ENCODE measurements around the gene VDAC1. TPM values are rescaled to one million over a fixed set of nuclear protein-coding genes. Genes with fewer than 3 reads are reported as not detected.

Gene VDAC1
- total RNA-seq, 1 donor from 2014 or later, result 119 TPM

DNA sequence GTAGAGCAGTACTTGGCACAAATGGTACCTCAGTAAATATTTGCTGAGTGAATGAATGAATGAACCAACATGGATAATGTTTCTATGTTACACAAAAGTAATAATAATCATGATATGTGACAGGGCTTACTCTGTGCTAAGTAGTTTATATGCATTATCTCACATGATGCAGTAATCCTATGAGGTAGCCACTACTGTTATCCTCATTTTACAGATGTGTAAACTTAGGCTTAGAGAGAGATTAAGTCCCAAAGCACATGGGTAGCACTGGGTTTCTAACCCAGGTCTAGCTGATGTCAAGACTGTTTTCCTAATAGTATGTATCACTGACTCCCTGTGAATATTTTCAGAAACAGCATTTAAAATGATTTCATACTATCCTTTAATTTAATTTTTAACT, 44.1 kb upstream of the VDAC1 start:
- Mint-ChIP-seq H3K27me3 (ENCODE audit: unreplicated experiment) (peaks cover 10% of the 10 kb centered on the region), H3K4me3 (ENCODE audit: unreplicated experiment) (no peak overlapping the region), H3K9me3 (ENCODE audit: unreplicated experiment) (no peaks in the 10 kb centered on the region), H3K27ac (ENCODE audit: unreplicated experiment) (no peak overlapping the region), H3K36me3 (ENCODE audit: unreplicated experiment) (no peaks in the 10 kb centered on the region), H3K4me1 (ENCODE audit: unreplicated experiment) (no peaks in the 10 kb centered on the region)
- no peak for DNase-seq (ENCODE audit: extremely low spot score, unreplicated experiment)
- TF ChIP-seq, protein P1, sequence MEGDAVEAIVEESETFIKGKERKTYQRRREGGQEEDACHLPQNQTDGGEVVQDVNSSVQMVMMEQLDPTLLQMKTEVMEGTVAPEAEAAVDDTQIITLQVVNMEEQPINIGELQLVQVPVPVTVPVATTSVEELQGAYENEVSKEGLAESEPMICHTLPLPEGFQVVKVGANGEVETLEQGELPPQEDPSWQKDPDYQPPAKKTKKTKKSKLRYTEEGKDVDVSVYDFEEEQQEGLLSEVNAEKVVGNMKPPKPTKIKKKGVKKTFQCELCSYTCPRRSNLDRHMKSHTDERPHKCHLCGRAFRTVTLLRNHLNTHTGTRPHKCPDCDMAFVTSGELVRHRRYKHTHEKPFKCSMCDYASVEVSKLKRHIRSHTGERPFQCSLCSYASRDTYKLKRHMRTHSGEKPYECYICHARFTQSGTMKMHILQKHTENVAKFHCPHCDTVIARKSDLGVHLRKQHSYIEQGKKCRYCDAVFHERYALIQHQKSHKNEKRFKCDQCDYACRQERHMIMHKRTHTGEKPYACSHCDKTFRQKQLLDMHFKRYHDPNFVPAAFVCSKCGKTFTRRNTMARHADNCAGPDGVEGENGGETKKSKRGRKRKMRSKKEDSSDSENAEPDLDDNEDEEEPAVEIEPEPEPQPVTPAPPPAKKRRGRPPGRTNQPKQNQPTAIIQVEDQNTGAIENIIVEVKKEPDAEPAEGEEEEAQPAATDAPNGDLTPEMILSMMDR (IDR thresholded peaks at IDR 0.05), result no peak

DNA sequence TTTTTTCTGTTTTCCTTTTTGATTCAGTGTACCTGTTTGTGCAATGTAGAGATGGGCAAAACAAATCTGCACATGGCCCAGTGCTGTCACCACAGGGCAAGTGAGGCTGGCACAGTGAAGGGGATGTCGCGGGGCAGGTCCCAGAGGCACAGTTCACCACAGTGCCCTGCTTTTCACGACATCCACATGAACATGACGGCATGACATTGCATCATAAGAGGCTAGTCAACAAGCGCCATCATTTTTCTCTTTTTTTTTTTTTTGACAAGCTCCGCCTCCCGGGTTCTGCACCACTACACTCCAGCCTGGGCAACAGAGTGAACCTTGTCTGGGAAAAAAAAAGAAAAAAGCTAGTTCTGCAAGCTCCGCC, 42.9 kb upstream of the VDAC1 start:
- TF ChIP-seq, protein P1 (IDR thresholded peaks at IDR 0.05), result no peak
- no peak overlapping the region for H3K4me3 Mint-ChIP-seq (ENCODE audit: unreplicated experiment)
- no peak overlapping the region for H3K27ac Mint-ChIP-seq (ENCODE audit: unreplicated experiment)
- H3K9me3 Mint-ChIP-seq (ENCODE audit: unreplicated experiment), result no peaks in the 10 kb centered on the region
- peaks cover 10% of the 10 kb centered on the region for H3K27me3 Mint-ChIP-seq (ENCODE audit: unreplicated experiment)
- H3K4me1 Mint-ChIP-seq (ENCODE audit: unreplicated experiment), result no peaks in the 10 kb centered on the region
- DNase-seq (ENCODE audit: extremely low spot score, unreplicated experiment), result no peak
- H3K36me3 Mint-ChIP-seq (ENCODE audit: unreplicated experiment), result no peaks in the 10 kb centered on the region

DNA sequence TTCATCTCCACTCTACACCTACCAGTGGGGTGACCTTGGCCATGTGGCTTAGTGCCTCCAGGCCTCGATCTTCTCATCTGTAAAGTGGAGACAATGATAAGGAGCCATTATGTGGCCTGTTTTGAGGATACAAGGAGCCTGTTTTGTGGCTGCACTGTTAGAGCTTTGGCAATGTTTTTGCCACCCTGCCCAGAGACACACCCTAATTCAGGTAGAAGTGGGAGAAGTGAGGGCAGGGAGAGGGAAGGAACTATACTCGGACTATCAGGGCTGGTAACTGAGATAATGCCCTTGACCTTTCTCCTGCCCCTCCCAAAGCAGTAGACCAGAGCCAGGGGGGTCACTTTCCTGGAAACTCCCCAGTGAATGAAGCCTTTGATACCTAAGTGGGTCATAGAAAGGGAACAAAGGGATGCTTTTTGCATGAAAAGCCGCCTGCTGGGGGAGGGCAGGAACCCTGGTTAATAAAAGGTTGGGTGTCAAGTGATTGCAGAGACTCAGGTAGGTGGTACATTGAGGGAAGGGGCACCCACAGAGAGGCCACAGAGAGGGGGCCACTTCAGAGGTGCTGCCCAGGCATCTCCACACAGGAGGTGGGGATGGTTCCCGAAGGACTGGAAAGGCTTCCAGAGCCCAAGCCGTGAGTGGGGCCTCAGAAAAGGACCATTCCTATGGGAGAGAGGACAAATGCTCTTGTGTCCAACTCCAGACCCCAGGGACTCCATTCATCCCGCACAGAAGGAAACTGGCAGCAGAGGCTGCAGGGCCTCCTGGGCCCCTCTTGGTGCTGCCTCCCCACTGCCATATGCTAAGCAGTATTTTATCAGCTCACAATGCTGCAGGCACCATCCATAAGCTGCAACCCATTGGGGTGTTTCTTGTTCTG, 42.3 kb upstream of the VDAC1 start:
- TF ChIP-seq, protein P1 (IDR thresholded peaks at IDR 0.05), result no peak
- H3K4me1 Mint-ChIP-seq (ENCODE audit: unreplicated experiment), result no peaks in the 10 kb centered on the region
- no peaks in the 10 kb centered on the region for H3K36me3 Mint-ChIP-seq (ENCODE audit: unreplicated experiment)
- H3K27ac Mint-ChIP-seq (ENCODE audit: unreplicated experiment), result no peak overlapping the region
- no peak overlapping the region for H3K4me3 Mint-ChIP-seq (ENCODE audit: unreplicated experiment)
- DNase-seq (ENCODE audit: extremely low spot score, unreplicated experiment), result no peak
- peaks cover 10% of the 10 kb centered on the region for H3K27me3 Mint-ChIP-seq (ENCODE audit: unreplicated experiment)
- H3K9me3 Mint-ChIP-seq (ENCODE audit: unreplicated experiment), result no peaks in the 10 kb centered on the region

DNA sequence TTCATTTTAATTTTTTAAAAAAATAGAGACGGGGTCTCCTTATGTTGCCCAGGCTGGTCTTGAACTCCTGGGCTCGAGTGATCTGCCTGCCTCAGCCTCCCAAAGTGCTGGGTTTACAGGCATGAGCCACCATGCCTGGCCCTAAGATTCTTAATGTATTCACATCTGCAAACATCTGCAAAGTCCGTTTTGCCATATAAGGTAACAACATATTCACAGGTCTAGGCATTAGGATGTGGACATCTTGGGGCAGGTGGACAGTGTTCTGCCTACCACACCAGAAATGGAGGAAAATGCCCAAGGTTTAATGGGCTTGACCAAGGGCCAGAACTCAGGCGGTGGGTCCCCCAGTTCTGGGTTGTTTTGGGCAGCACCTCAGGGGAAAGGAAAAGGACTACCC, 41.6 kb upstream of the VDAC1 start:
- no peak overlapping the region for H3K4me3 Mint-ChIP-seq (ENCODE audit: unreplicated experiment)
- TF ChIP-seq, protein P1 (IDR thresholded peaks at IDR 0.05), result no peak
- H3K4me1 Mint-ChIP-seq (ENCODE audit: unreplicated experiment), result no peaks in the 10 kb centered on the region
- no peaks in the 10 kb centered on the region for H3K36me3 Mint-ChIP-seq (ENCODE audit: unreplicated experiment)
- DNase-seq (ENCODE audit: extremely low spot score, unreplicated experiment), result no peak
- no peaks in the 10 kb centered on the region for H3K9me3 Mint-ChIP-seq (ENCODE audit: unreplicated experiment)
- H3K27ac Mint-ChIP-seq (ENCODE audit: unreplicated experiment), result no peak overlapping the region
- peaks cover 10% of the 10 kb centered on the region for H3K27me3 Mint-ChIP-seq (ENCODE audit: unreplicated experiment)

Measured in osteocyte (in vitro differentiated cells).